WTC11 (cell line): ENCODE measurements around the gene ZNF554. TPM values are rescaled to one million over a fixed set of nuclear protein-coding genes. Genes with fewer than 3 reads are reported as not detected.

Source experiments
- ATAC-seq: fragments of 200-7000 bp; cut with Tn5 transposase; 2 replicates; pipeline ENCODE4 v1.10.0; 2021; ENCODE audit warnings: mild to moderate bottlenecking, moderate library complexity
- CTCF ChIA-PET: fragments of 300-600 bp; sonication (Branson Sonifier 250); formaldehyde crosslinking; loops from one replicate; lab custom pipeline; 2021; ENCODE audit warnings: antibody characterized with exemption; lab: Charles Lee
- POLR2A ChIA-PET: fragments of 350-600 bp; sonication (Branson Sonifier 250); formaldehyde crosslinking; loops from one replicate; lab custom pipeline; 2021; ENCODE audit warnings: antibody characterized with exemption; lab: Charles Lee
- DNase-seq: peaks from one replicate; pipeline ENCODE4 v3.0.0; 2021; ENCODE audit warnings: low spot score
- H3K27ac Mint-ChIP-seq: 2 replicates; pipeline ENCODE4 v1.8.0; 2021; ENCODE audit warnings: mixed read lengths
- H3K27me3 Mint-ChIP-seq: 2 replicates; pipeline ENCODE4 v1.8.0; 2021; ENCODE audit warnings: low read depth, mild to moderate bottlenecking, moderate library complexity, mixed read lengths
- H3K36me3 Mint-ChIP-seq: 2 replicates; pipeline ENCODE4 v1.8.0; 2021; ENCODE audit warnings: mixed read lengths
- H3K4me1 Mint-ChIP-seq: 2 replicates; pipeline ENCODE4 v1.8.0; 2022; ENCODE audit warnings: mixed read lengths
- H3K4me3 Mint-ChIP-seq: 2 replicates; pipeline ENCODE4 v1.8.0; 2021; ENCODE audit warnings: mild to moderate bottlenecking, moderate library complexity, mixed read lengths
- H3K9me3 Mint-ChIP-seq: 2 replicates; pipeline ENCODE4 v1.8.0; 2021; ENCODE audit warnings: mixed read lengths
- CREM ChIP-seq: sonication (generic); formaldehyde crosslinking; IDR thresholded peaks from 2 replicates; pipeline ENCODE4 v1.8.1; 2022; ENCODE audit warnings: mild to moderate bottlenecking, missing genetic modification reagents, moderate library complexity
- ELF4 ChIP-seq: sonication (generic); formaldehyde crosslinking; IDR thresholded peaks from 2 replicates; pipeline ENCODE4 v1.8.1; 2022; ENCODE audit warnings: low read depth, mild to moderate bottlenecking, moderate library complexity, missing genetic modification reagents
- EMX1 ChIP-seq: fragments of 250-450 bp; sonication (Bioruptor Pico); IDR thresholded peaks from 2 replicates; pipeline ENCODE4 v1.8.0; 2021; ENCODE audit warnings: mild to moderate bottlenecking
- ESRRA ChIP-seq: sonication (generic); formaldehyde crosslinking; IDR thresholded peaks from 2 replicates; pipeline ENCODE4 v1.8.1; 2022; ENCODE audit warnings: mild to moderate bottlenecking, missing genetic modification reagents, borderline replicate concordance
- FOXK1 ChIP-seq: sonication (generic); formaldehyde crosslinking; IDR thresholded peaks from 2 replicates; pipeline ENCODE4 v1.8.0; 2022; ENCODE audit warnings: mild to moderate bottlenecking, moderate library complexity, missing genetic modification reagents
- FOXP1 ChIP-seq: sonication (generic); formaldehyde crosslinking; IDR thresholded peaks from 2 replicates; pipeline ENCODE4 v1.8.0; 2022; ENCODE audit warnings: missing genetic modification reagents, mild to moderate bottlenecking, moderate library complexity, borderline replicate concordance
- NR3C1 ChIP-seq: sonication (generic); formaldehyde crosslinking; conservative IDR thresholded peaks from 2 replicates; pipeline ENCODE4 v1.8.1; 2023; ENCODE audit warnings: low read depth, mild to moderate bottlenecking, missing genetic modification reagents
- RELA ChIP-seq: sonication (generic); formaldehyde crosslinking; IDR thresholded peaks from 2 replicates; pipeline ENCODE4 v1.8.1; 2022; ENCODE audit warnings: missing genetic modification reagents, mild to moderate bottlenecking, borderline replicate concordance
- SMAD4 ChIP-seq: sonication (generic); formaldehyde crosslinking; IDR thresholded peaks from 2 replicates; pipeline ENCODE4 v1.8.0; 2022; ENCODE audit warnings: mild to moderate bottlenecking, missing genetic modification reagents
- SP1 ChIP-seq: sonication (generic); formaldehyde crosslinking; conservative IDR thresholded peaks from 2 replicates; pipeline ENCODE4 v1.8.1; 2022; ENCODE audit warnings: missing genetic modification reagents
- ZNF423 ChIP-seq: fragments of 250-450 bp; sonication (Bioruptor Pico); IDR thresholded peaks from 2 replicates; pipeline ENCODE4 v2.1.2; 2022; ENCODE audit warnings: mild to moderate bottlenecking, moderate library complexity
- total RNA-seq: library from RNA; stranded (reverse); gene quantifications from 3 replicates; pipeline ENCODE4 v1.2.3, GENCODE V29; 2021
- TF ChIP-seq, protein P1 (sequence below): sonication (generic); formaldehyde crosslinking; IDR thresholded peaks from 2 replicates; pipeline ENCODE4 v1.8.1; 2022; ENCODE audit warnings: mild to moderate bottlenecking, moderate library complexity, missing genetic modification reagents
- TF ChIP-seq, protein P2 (sequence below): fragments of 250-450 bp; sonication (Bioruptor Pico); IDR thresholded peaks from 2 replicates; pipeline ENCODE4 v2.1.2; 2022; ENCODE audit warnings: mild to moderate bottlenecking, moderate library complexity
- TF ChIP-seq, protein P3 (sequence below): sonication (generic); formaldehyde crosslinking; conservative IDR thresholded peaks from 2 replicates; pipeline ENCODE4 v1.8.1; 2022; ENCODE audit warnings: mild to moderate bottlenecking, missing genetic modification reagents
- TF ChIP-seq, protein P4 (sequence below): sonication (generic); formaldehyde crosslinking; IDR thresholded peaks from 2 replicates; pipeline ENCODE4 v1.8.0; 2023; ENCODE audit warnings: mild to moderate bottlenecking, missing genetic modification reagents
- TF ChIP-seq, protein P5 (sequence below): fragments of 250-450 bp; sonication (Bioruptor Pico); conservative IDR thresholded peaks from 2 replicates; pipeline ENCODE4 v1.9.0; 2021; ENCODE audit warnings: mild to moderate bottlenecking

The ZNF554 gene
- total RNA-seq, 1 experiment from 2014 or later = 5.7 TPM

DNA sequence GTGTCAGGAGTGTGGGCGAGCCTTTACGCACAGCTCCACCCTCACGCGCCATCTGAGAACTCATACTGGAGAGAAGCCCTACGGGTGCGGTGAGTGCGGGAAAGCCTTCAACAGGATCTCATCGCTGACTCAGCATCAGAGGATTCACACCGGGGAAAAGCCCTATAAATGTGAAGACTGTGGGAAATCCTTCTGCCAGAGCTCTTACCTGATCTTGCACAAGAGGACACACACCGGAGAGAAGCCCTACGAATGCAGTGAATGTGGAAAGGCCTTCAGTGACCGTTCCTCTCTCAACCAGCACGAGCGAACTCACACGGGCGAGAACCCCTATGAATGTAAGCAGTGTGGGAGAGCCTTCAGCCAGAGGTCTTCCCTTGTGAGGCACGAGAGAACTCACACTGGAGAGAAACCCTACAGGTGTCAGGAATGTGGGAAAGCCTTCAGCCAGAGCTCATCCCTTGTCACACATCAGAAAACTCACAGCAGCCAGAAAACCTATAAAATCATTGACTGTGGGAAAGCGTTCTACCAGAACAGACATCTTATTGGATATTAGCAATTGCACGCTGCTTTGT is 14.7 kb downstream of the ZNF554 start:
- TF ChIP-seq, protein P1, sequence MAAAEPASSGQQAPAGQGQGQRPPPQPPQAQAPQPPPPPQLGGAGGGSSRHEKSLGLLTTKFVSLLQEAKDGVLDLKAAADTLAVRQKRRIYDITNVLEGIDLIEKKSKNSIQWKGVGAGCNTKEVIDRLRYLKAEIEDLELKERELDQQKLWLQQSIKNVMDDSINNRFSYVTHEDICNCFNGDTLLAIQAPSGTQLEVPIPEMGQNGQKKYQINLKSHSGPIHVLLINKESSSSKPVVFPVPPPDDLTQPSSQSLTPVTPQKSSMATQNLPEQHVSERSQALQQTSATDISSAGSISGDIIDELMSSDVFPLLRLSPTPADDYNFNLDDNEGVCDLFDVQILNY (CRISPR knock-in tag) = no peak
- TF ChIP-seq FOXK1 (CRISPR knock-in tag) = no peak
- TF ChIP-seq SMAD4 = no peak
- no peak for TF ChIP-seq EMX1 (CRISPR knock-in tag)
- TF ChIP-seq NR3C1 (CRISPR knock-in tag) = no peak
- peaks cover 62% of the 10 kb centered on the region for H3K9me3 Mint-ChIP-seq
- ATAC-seq (no peak), DNase-seq (no peak)
- POLR2A ChIA-PET = no interaction called here
- no peaks in the 10 kb centered on the region for H3K4me1 Mint-ChIP-seq
- CTCF ChIA-PET = no interaction called here
- H3K27ac Mint-ChIP-seq = no peak overlapping the region
- H3K36me3 Mint-ChIP-seq = peaks cover 61% of the 10 kb centered on the region
- H3K27me3 Mint-ChIP-seq = peaks cover 13% of the 10 kb centered on the region
- H3K4me3 Mint-ChIP-seq = no peak overlapping the region

DNA sequence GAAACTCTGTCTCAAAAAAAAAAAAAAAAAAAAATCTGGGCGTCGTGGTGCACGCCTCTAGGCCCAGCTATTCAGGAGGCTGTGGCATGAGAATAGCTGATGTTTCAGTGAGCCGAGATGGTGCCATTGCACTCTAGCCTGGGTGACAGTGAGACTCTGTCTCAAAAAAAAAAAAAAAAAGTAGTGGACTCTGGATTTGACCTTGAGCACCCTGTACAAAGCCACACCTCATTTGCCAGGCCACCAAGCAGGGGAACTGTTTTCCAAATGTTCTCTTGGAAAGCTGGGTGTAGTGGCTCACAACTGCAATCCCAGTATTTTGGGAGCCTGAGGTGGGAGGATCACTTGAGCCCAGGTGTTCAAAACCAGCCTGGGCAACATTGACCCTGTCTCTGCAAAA is 17.8 kb downstream of the ZNF554 start:
- POLR2A ChIA-PET = no interaction called here

More for the DNA sequence above, 17.8 kb downstream of the ZNF554 start:
- no peak overlapping the region for H3K4me3 Mint-ChIP-seq
- TF ChIP-seq, protein P2, sequence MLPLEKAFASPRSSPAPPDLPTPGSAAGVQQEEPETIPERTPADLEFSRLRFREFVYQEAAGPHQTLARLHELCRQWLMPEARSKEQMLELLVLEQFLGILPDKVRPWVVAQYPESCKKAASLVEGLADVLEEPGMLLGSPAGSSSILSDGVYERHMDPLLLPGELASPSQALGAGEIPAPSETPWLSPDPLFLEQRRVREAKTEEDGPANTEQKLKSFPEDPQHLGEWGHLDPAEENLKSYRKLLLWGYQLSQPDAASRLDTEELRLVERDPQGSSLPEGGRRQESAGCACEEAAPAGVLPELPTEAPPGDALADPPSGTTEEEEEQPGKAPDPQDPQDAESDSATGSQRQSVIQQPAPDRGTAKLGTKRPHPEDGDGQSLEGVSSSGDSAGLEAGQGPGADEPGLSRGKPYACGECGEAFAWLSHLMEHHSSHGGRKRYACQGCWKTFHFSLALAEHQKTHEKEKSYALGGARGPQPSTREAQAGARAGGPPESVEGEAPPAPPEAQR (CRISPR knock-in tag) = no peak
- no peak for TF ChIP-seq SMAD4
- no peak for TF ChIP-seq ZNF423 (CRISPR knock-in tag)
- TF ChIP-seq ELF4 (CRISPR knock-in tag) = no peak
- TF ChIP-seq RELA (CRISPR knock-in tag) = no peak
- no peak for TF ChIP-seq CREM (CRISPR knock-in tag)
- no peak for TF ChIP-seq FOXP1 (CRISPR knock-in tag)
- no peak for TF ChIP-seq ESRRA (CRISPR knock-in tag)
- no peak for TF ChIP-seq SP1 (CRISPR knock-in tag)
- TF ChIP-seq, protein P3, sequence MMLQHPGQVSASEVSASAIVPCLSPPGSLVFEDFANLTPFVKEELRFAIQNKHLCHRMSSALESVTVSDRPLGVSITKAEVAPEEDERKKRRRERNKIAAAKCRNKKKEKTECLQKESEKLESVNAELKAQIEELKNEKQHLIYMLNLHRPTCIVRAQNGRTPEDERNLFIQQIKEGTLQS (CRISPR knock-in tag) = no peak
- TF ChIP-seq, protein P4, sequence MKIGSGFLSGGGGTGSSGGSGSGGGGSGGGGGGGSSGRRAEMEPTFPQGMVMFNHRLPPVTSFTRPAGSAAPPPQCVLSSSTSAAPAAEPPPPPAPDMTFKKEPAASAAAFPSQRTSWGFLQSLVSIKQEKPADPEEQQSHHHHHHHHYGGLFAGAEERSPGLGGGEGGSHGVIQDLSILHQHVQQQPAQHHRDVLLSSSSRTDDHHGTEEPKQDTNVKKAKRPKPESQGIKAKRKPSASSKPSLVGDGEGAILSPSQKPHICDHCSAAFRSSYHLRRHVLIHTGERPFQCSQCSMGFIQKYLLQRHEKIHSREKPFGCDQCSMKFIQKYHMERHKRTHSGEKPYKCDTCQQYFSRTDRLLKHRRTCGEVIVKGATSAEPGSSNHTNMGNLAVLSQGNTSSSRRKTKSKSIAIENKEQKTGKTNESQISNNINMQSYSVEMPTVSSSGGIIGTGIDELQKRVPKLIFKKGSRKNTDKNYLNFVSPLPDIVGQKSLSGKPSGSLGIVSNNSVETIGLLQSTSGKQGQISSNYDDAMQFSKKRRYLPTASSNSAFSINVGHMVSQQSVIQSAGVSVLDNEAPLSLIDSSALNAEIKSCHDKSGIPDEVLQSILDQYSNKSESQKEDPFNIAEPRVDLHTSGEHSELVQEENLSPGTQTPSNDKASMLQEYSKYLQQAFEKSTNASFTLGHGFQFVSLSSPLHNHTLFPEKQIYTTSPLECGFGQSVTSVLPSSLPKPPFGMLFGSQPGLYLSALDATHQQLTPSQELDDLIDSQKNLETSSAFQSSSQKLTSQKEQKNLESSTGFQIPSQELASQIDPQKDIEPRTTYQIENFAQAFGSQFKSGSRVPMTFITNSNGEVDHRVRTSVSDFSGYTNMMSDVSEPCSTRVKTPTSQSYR = no peak
- TF ChIP-seq, protein P5, sequence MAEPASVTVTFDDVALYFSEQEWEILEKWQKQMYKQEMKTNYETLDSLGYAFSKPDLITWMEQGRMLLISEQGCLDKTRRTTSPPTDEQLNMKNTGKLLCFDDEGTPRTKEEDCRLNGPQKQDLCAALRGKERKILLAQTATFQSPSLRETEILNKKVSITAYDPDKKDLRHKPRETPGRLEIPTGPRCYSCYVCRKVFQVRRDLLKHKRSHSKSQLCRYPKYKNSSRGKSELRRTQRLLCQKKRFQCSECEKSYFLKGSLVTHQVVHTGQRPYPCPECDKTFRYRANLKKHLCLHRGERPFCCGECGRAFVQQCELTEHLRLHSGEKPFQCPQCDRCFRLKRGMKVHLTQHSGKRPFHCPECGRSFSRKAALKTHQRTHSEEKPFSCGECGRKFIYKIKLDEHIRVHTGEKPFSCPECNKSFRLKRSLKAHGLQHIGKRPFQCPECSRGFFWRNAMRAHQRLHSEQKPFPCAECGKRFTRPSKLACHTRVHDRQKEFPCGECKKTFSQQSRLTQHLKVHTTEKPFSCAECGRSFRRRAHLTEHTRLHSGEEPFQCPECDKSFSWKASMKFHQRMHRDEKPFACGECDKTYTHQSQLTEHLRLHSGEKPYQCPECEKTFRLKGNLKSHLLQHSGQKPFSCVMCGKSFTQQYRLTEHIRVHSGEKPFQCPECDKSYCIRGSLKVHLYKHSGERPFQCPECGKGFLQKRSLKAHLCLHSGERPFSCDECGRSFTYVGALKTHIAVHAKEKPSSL = no peak
- CTCF ChIA-PET = interaction anchor here (1.9 kb wide), 1 partner anchor 50 kb away, joined by 4 read pairs; no protein-coding TSS in a partner anchor
- peaks cover 14% of the 10 kb centered on the region for H3K27me3 Mint-ChIP-seq
- H3K27ac Mint-ChIP-seq = no peak overlapping the region
- DNase-seq (no peak), ATAC-seq (no peak)
- peaks cover 45% of the 10 kb centered on the region for H3K9me3 Mint-ChIP-seq
- H3K4me1 Mint-ChIP-seq = peaks cover 4% of the 10 kb centered on the region
- H3K36me3 Mint-ChIP-seq = peaks cover 46% of the 10 kb centered on the region
